Sigmoid colon (tissue), 4 donors: ENCODE results near the gene OMP.

Source experiments
- POLR2A ChIP-seq, 2 donors: fragments of 450-650 bp; IDR thresholded peaks; one replicate each; pipeline ENCODE4 v1.6.1; 2016; ENCODE audit warnings: antibody characterized with exemption in 2 of 2, mild to moderate bottlenecking in 2 of 2, moderate library complexity in 2 of 2
- POLR2AphosphoS5 ChIP-seq, 4 donors: sonication (generic); formaldehyde crosslinking; IDR thresholded peaks; one replicate each; pipeline ENCODE4 v1.6.1; 2017; ENCODE audit warnings: antibody characterized with exemption in 4 of 4

DNA sequence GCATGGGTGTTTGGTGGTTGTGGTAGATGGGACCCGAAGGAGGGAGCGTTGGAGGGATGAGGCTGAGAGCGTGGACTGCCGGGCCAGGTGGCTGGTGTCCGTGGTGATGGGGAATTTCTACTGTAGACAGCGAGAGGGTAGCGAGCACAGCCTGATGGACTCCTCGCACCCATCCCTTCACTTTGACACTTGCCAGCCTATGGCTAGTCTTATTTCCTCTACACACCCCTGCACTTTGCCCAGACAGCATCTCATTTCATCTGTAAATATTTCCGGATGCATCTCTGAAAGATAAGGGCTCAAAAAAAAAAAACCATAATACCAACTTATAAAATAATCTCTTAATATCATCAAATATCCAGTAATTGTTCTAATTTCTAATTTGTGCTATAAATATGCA is 5.8 kb downstream of the OMP start:
- TF ChIP-seq POLR2A (IDR thresholded peaks at IDR 0.05): no peak
- no peak for TF ChIP-seq POLR2AphosphoS5 (IDR thresholded peaks at IDR 0.05)
